HUES64 (cell line): ENCODE results near the gene SPNS3. TPM values are rescaled to one million over a fixed set of nuclear protein-coding genes. Genes with fewer than 3 reads are reported as not detected.
A peak's percentile ranks its signal among the peaks of the same experiment; 100 is the strongest.

Experiments used
- H3K27ac ChIP-seq: 2 replicates; pipeline ENCODE4 v1.7.0; 2013; ENCODE audit warnings: low read depth, low read length, inconsistent platforms
- H3K27me3 ChIP-seq: 2 replicates; pipeline ENCODE4 v1.6.1; 2013; ENCODE audit warnings: mild to moderate bottlenecking, low read length; ENCODE audit not compliant: insufficient read depth
- H3K36me3 ChIP-seq: 2 replicates; pipeline ENCODE4 v1.6.1; 2013; ENCODE audit warnings: mild to moderate bottlenecking, low read length; ENCODE audit not compliant: insufficient read depth
- H3K4me1 ChIP-seq: 2 replicates; pipeline ENCODE4 v1.6.1; 2013; ENCODE audit warnings: mild to moderate bottlenecking, low read length, moderate library complexity; ENCODE audit not compliant: insufficient read depth
- H3K4me3 ChIP-seq: 2 replicates; pipeline ENCODE4 v1.5.1; 2013; ENCODE audit warnings: mild to moderate bottlenecking, low read length, moderate library complexity
- H3K9ac ChIP-seq: 2 replicates; pipeline ENCODE4 v1.6.1; 2013; ENCODE audit warnings: mild to moderate bottlenecking, low read depth, low read length
- H3K9me3 ChIP-seq: 2 replicates; pipeline ENCODE4 v1.6.1; 2013; ENCODE audit warnings: low read depth, low read length; ENCODE audit not compliant: insufficient read depth
- WGBS: fragments of 150-250, 120-280 bp; methylation state at CpG from one replicate; pipeline ENCODE4 v1.1.7; 2013; ENCODE audit warnings: missing lambda C conversion rate; 5-methylcytosine and 5-hydroxymethylcytosine counted together
- polyA plus RNA-seq, 2 experiments: library from polyadenylated mRNA; stranded (reverse); fragments of 50-300 nt; gene quantifications; one replicate each; pipeline ENCODE4 v1.2.3, GENCODE V29; 2013

Gene SPNS3, protein sequence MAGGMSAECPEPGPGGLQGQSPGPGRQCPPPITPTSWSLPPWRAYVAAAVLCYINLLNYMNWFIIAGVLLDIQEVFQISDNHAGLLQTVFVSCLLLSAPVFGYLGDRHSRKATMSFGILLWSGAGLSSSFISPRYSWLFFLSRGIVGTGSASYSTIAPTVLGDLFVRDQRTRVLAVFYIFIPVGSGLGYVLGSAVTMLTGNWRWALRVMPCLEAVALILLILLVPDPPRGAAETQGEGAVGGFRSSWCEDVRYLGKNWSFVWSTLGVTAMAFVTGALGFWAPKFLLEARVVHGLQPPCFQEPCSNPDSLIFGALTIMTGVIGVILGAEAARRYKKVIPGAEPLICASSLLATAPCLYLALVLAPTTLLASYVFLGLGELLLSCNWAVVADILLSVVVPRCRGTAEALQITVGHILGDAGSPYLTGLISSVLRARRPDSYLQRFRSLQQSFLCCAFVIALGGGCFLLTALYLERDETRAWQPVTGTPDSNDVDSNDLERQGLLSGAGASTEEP
- polyA plus RNA-seq (2013, experiment 1 of 2), result not detected
- polyA plus RNA-seq (2013, experiment 2 of 2), result not detected

DNA sequence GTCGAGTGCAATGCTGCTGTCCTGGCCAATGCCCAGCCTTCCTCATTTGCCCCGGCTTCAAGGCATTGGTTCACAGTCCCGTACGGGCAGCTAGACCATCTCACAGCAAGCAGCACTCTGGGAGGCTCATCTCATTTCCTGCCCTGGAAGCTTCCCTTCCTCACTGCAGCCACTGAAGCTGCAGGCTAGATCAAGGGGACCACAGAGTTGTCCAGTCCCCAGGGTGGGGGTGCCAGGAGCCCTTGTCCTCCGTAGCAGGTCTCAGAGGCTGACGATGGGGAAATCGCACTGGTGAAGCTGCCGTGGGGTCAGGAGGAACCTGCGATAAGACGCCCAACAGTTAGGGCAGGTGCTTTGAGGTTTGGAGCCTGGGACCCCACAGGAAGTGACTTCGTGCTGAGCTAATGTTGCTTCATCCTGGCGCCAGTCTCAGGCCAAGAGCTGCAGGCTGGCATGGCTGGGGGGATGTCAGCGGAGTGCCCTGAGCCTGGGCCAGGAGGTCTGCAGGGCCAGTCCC is at the start of gene SPNS3:
TSS of gene SPNS3 (plus strand) at position 426 of the 517 bp plus-strand sequence. CDS start at position 454, 28 bp downstream.
- Histone ChIP-seq H3K27me3 (no peaks in the 10 kb centered on the region), H3K4me1 (no peaks in the 10 kb centered on the region), H3K9ac (no peak within 1 kb of the TSS), H3K9me3 (no peaks in the 10 kb centered on the region), H3K36me3 (no peaks in the 10 kb centered on the region), H3K27ac (no peak within 1 kb of the TSS), H3K4me3 (no peak within 1 kb of the TSS)
- WGBS, result 92% methylated on average over 13 of the region's 13 CpGs

DNA sequence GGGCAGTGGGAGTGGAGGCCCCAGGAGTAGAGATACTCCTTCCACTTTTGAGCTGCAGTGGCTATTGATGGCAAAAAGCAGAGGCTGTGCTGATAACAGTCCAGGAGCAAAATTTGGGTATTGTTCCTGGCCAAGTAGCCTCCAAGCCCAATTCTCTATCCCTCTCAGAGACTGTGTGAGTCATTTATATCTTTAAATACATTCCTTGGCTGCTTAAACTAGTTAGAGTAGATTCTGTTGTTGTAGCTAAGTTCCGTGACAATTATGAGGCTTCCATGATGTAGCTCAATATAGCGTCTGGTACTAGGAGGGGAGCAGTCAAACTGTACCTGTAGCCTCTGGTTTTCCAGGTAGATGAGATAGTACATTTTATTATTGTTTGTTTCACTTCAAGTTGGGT is 47.3 kb upstream of the SPNS3 start:
- no peaks in the 10 kb centered on the region for H3K36me3 ChIP-seq
- peaks cover 10% of the 10 kb centered on the region for H3K4me1 ChIP-seq
- H3K9ac ChIP-seq, result no peak overlapping the region
- 92% methylated on average over 2 of the region's 2 CpGs for whole genome bisulfite sequencing
- no peak overlapping the region for H3K27ac ChIP-seq
- no peaks in the 10 kb centered on the region for H3K27me3 ChIP-seq
- no peak overlapping the region for H3K4me3 ChIP-seq
- H3K9me3 ChIP-seq, result no peaks in the 10 kb centered on the region

DNA sequence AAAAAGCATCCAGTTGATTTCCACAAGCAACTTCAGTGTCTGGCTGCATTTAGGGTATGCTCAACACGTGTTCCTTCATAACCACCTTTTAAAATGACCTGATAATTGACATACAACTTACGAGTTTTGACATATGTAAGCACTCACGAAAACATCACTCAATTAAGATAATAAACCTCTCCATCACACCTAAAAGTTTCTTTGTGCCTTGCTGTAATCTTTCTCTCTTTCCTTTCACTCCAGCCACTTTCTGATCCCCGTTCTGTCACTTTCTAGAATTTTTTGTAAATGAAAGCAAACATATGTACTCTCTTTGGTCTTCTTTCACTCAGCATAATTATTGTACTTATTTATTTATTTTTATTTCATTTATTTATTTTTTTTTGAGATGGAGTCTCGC is 46.6 kb upstream of the SPNS3 start:
- H3K36me3 ChIP-seq, result no peaks in the 10 kb centered on the region
- 94% methylated on average over 5 of the region's 5 CpGs for WGBS
- peaks cover 10% of the 10 kb centered on the region for H3K4me1 ChIP-seq
- no peak overlapping the region for H3K27ac ChIP-seq
- H3K9ac ChIP-seq, result no peak overlapping the region
- H3K4me3 ChIP-seq, result no peak overlapping the region
- no peaks in the 10 kb centered on the region for H3K9me3 ChIP-seq
- H3K27me3 ChIP-seq, result no peaks in the 10 kb centered on the region

DNA sequence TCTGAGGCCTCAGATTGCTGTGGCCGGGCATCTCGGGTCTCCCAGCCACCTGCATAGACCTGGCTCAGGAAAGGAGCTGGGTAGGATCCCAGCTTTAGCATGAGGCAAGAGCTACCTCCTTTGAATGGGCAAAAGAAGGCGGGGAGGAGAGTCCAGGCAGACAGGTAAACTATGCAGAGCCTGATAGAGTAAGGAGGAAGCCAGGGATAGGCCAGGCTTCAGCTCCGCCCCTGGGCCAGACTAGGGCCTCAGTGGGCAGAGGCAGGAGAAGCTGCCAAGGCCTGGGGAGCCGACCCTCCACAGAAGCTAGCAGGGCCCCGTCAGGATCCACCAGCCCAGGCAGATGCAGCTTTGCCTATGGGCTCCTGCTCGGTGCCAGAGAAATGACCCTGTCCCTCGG is 44.7 kb upstream of the SPNS3 start:
- no peak overlapping the region for H3K9ac ChIP-seq
- H3K27ac ChIP-seq, result peak overlapping the region; percentile 46; the same call in 1 of the 2 replicates
- no peaks in the 10 kb centered on the region for H3K27me3 ChIP-seq
- peaks cover 16% of the 10 kb centered on the region for H3K4me1 ChIP-seq
- H3K9me3 ChIP-seq, result no peaks in the 10 kb centered on the region
- 74% methylated on average over 8 of the region's 8 CpGs for WGBS
- H3K36me3 ChIP-seq, result no peaks in the 10 kb centered on the region
- H3K4me3 ChIP-seq, result no peak overlapping the region

DNA sequence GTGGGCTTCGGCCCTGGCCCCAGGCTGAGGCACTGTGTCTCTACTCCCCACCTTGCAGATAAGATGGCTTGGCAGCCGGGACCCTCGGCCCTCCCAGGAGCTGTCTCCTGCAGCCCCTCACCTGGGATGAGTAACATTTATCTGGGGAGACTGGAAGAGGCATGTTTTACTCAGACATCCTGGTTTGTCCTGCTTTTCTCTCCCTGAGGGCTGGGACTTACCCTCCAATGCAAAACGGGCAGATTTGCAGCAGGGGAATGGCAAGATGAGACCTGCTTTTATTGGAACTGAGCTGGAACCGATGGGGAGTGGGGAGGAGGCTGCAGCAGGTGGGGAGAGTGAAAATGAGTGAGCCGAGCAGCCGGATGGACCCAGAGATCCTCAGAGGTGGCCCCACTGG is 39.9 kb upstream of the SPNS3 start:
- no peaks in the 10 kb centered on the region for H3K9me3 ChIP-seq
- peaks cover 27% of the 10 kb centered on the region for H3K4me1 ChIP-seq
- H3K9ac ChIP-seq, result no peak overlapping the region
- no peak overlapping the region for H3K4me3 ChIP-seq
- H3K36me3 ChIP-seq, result no peaks in the 10 kb centered on the region
- no peaks in the 10 kb centered on the region for H3K27me3 ChIP-seq
- no peak overlapping the region for H3K27ac ChIP-seq
- 67% methylated on average over 7 of the region's 7 CpGs for WGBS

DNA sequence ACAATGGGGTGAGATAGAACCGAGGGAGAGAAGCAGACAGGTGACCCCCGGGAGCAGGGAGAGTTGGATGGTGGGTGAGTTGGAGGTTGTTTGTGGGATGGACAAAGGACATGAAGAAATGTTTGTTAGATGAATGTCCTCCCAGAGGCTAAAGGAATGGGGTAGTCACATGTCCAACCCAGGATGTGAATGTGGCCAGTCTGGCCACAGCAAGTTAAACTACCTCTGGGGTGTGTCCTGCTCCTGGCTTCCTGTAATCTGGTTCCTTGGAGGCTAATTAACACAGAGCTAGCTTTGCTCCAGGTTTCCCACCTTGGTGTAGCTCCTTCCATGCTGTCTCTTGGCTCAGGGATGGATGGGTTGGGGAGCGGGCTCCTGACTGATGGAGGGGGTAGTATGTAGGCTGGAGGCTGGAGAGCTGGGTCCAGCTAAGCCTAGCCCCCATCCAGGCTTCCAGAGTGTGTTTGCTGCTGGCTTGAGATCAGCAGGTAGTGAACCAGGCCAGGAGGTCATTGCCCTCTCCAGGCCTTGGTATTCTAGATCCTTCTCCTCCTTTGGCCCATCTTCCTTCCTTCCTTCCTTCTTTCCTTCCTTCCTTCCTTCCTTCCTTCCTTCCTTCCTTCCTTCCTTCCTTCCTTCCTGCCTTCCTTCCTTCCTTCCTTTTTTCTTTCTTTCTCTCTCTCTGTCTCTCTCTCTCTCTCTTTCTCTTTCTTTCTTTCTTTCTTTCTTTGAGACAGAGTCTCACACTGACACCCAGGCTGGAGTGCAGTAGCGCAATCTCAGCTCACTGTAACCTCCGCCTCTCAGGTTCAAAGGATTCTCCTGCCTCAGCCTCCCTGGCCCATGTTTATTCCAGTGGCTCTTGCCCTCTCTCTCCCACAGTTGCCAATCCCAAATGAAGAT is 39.3 kb upstream of the SPNS3 start:
- no peaks in the 10 kb centered on the region for H3K27me3 ChIP-seq
- 89% methylated on average over 5 of the region's 5 CpGs for WGBS
- H3K9ac ChIP-seq, result no peak overlapping the region
- no peaks in the 10 kb centered on the region for H3K36me3 ChIP-seq
- H3K4me3 ChIP-seq, result no peak overlapping the region
- no peak overlapping the region; the same call in 1 of the 2 replicates for H3K27ac ChIP-seq
- H3K9me3 ChIP-seq, result no peaks in the 10 kb centered on the region
- H3K4me1 ChIP-seq, result peaks cover 20% of the 10 kb centered on the region

DNA sequence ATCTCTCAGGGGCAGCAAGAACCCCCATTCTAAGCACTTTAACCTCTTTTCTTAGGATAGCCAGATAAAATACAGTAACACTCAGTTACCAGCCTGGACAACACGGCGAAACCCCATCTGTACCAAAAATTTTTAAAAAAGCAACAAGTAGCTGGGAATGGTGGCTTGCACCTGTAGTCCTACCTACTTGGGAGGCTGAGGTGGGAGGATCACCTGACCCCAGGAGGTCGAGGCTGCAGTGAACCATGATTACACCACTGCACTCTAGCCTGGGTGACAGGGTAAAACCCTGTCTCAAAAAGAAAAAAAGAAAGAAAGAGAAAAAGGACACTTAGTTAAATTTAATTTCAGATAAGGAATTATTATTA is 38.6 kb upstream of the SPNS3 start:
- peak overlapping the region; percentile 100; the same call in 1 of the 2 replicates for H3K27ac ChIP-seq
- H3K9ac ChIP-seq, result no peak overlapping the region
- H3K4me1 ChIP-seq, result peaks cover 20% of the 10 kb centered on the region
- WGBS, result 85% methylated on average over 3 of the region's 3 CpGs
- H3K27me3 ChIP-seq, result no peaks in the 10 kb centered on the region
- no peaks in the 10 kb centered on the region for H3K36me3 ChIP-seq
- H3K4me3 ChIP-seq, result no peak overlapping the region
- H3K9me3 ChIP-seq, result no peaks in the 10 kb centered on the region

DNA sequence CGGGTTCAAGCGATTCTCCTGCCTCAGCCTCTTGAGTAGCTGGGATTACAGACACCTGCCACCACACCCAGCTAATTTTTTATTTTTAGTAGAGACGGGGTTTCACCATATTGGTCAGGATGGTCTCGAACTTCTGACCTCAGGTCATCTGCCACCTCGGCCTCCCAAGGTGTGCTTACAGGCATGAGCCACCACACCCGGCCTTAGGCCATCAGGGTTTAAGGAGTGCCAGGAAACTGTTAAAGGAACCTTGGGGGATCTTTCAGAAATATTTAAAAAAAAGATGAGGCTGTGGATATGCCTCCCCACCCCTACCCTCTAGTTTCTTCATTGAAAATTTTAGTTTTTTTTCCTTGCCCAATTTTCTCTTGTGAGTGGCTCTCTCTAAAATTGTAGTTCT is 35.9 kb upstream of the SPNS3 start:
- no peaks in the 10 kb centered on the region for H3K9me3 ChIP-seq
- H3K36me3 ChIP-seq, result no peaks in the 10 kb centered on the region
- no peaks in the 10 kb centered on the region for H3K27me3 ChIP-seq
- peaks cover 20% of the 10 kb centered on the region for H3K4me1 ChIP-seq
- H3K27ac ChIP-seq, result no peak overlapping the region
- WGBS, result 92% methylated on average over 6 of the region's 6 CpGs
- H3K4me3 ChIP-seq, result no peak overlapping the region
- no peak overlapping the region for H3K9ac ChIP-seq

DNA sequence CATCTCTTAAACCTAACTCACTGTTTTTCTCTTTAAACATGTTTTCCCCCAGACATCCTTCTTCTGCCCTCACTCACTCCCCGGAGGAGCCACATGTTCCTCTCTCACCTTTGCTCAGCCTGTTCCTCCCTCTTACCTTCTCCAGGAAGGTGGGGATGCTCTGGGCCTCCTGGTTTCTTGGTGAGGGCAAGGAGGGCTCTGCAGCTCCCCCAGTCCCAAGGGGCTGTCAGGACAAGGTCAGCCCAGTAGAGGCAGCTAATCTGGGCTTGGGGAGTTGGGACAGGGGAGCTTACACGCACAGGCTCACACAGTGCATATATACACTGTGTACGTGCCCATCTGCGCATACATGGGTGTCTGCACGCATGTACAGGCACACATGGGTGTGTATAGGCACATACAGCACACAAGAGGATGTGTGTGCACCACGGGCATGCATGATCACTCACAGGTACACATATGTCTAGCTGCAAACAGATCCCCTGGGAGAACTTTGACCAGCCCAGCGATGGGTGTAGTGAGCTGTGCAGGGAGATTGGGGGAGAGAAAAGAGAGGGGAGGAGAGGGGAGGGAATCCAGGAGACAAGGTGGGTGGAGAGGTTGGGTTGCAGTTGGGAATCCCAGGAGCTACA is 28.6 kb upstream of the SPNS3 start:
- Histone ChIP-seq H3K4me1 (no peaks in the 10 kb centered on the region), H3K4me3 (no peak overlapping the region), H3K27ac (no peak overlapping the region), H3K9me3 (no peaks in the 10 kb centered on the region), H3K9ac (no peak overlapping the region), H3K27me3 (no peaks in the 10 kb centered on the region), H3K36me3 (no peaks in the 10 kb centered on the region)
- 96% methylated on average over 7 of the region's 7 CpGs for WGBS

DNA sequence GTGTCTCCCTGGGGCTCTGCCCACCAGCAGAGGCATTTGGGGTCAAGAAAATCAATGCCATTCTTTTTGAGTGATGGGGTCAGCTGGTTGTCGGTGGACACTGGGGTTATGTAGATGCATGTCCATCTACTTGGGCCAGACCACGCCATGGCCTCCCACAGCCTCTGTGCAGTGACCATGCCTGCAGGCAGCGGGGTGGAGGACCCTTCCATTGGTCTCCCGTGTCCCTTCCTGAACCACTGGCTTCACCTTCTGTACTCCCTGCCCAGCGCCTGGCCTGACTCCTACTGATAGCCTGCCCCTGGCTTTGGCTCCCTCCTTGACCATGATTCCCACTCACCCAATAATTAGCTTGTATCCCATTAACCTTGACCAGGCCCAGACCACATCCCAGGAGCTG is 28.0 kb upstream of the SPNS3 start:
- H3K27ac ChIP-seq, result no peak overlapping the region
- no peaks in the 10 kb centered on the region for H3K9me3 ChIP-seq
- WGBS, result 97% methylated on average over 5 of the region's 5 CpGs
- no peaks in the 10 kb centered on the region for H3K36me3 ChIP-seq
- no peaks in the 10 kb centered on the region for H3K27me3 ChIP-seq
- no peak overlapping the region for H3K4me3 ChIP-seq
- no peak overlapping the region for H3K9ac ChIP-seq
- no peaks in the 10 kb centered on the region for H3K4me1 ChIP-seq
